ENCODE data around the gene FAM89B. TPM values are rescaled to one million over a fixed set of nuclear protein-coding genes. Genes with fewer than 3 reads are reported as not detected.

The FAM89B gene
- polyA plus RNA-seq, 2 donors: 27.9 to 36.5 TPM

- peaks cover 4 to 23% of the 10 kb centered on the region in 2 donors for H3K36me3 ChIP-seq (ENCODE audit: control insufficient read depth in 2 of 2, insufficient read depth in 2 of 2, low read length in 1 of 2)
- 78 to 91% methylated on average over 4 of the region's 4 CpGs for WGBS, 2 donors
These were observed 13.9 kb downstream of the FAM89B start for GRCh38 chr11:65586247-65586630.

DNA sequence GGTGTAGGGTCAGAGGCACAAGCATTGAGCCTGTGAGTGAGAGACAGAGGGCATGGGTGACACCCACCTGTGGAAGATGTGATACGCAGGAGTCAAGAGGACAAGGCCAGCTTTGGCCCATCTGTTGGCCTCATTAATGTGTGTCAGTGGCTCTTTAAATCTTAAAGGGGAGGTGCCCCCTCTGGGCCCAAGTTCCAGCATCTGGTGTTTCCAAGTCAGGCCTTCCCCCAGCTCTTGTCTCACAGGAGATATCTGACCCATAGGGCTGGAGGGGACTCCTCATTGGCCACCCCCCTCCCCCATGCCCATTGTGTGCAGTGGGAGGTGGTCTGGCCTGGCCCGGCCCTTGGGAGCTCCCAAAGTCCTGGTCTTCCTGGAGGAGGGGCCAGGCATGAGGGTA is 14.3 kb downstream of the FAM89B start:
- H3K27me3 ChIP-seq (ENCODE audit: control insufficient read depth in 1 of 2, insufficient read depth in 2 of 2, low read length in 2 of 2): no peaks in the 10 kb centered on the region
- peaks cover under 1 to 19% of the 10 kb centered on the region in 2 donors for H3K36me3 ChIP-seq (ENCODE audit: control insufficient read depth in 2 of 2, insufficient read depth in 2 of 2, low read length in 1 of 2)
- H3K27ac ChIP-seq (ENCODE audit: low read depth in 2 of 2, low read length in 1 of 2): peak overlapping the region in 1 of 2 donors; percentile 44
- peaks cover 6 to 18% of the 10 kb centered on the region in 2 donors for H3K4me1 ChIP-seq (ENCODE audit: control insufficient read depth in 2 of 2, insufficient read depth in 2 of 2, low read length in 1 of 2)
- H3K9me3 ChIP-seq (ENCODE audit: control insufficient read depth in 2 of 2, insufficient read depth in 1 of 2, low read depth in 1 of 2, low read length in 1 of 2): no peaks in the 10 kb centered on the region
- 74 to 83% methylated on average over 2 of the region's 2 CpGs for WGBS, 2 donors
- no peak overlapping the region for H3K4me3 ChIP-seq (ENCODE audit: low read depth in 1 of 2, low read length in 2 of 2)

More at GRCh38 chr11:65586247-65586630, 13.9 kb downstream of the FAM89B start:
- H3K27ac ChIP-seq (ENCODE audit: low read depth in 2 of 2, low read length in 1 of 2): peak overlapping the region in 1 of 2 donors; percentile 44
- H3K9me3 ChIP-seq (ENCODE audit: control insufficient read depth in 2 of 2, insufficient read depth in 1 of 2, low read depth in 1 of 2, low read length in 1 of 2): no peaks in the 10 kb centered on the region
- no peaks in the 10 kb centered on the region for H3K27me3 ChIP-seq (ENCODE audit: control insufficient read depth in 1 of 2, insufficient read depth in 2 of 2, low read length in 2 of 2)
- H3K4me3 ChIP-seq (ENCODE audit: low read depth in 1 of 2, low read length in 2 of 2): no peak overlapping the region
- peaks cover 6 to 18% of the 10 kb centered on the region in 2 donors for H3K4me1 ChIP-seq (ENCODE audit: control insufficient read depth in 2 of 2, insufficient read depth in 2 of 2, low read length in 1 of 2)

DNA sequence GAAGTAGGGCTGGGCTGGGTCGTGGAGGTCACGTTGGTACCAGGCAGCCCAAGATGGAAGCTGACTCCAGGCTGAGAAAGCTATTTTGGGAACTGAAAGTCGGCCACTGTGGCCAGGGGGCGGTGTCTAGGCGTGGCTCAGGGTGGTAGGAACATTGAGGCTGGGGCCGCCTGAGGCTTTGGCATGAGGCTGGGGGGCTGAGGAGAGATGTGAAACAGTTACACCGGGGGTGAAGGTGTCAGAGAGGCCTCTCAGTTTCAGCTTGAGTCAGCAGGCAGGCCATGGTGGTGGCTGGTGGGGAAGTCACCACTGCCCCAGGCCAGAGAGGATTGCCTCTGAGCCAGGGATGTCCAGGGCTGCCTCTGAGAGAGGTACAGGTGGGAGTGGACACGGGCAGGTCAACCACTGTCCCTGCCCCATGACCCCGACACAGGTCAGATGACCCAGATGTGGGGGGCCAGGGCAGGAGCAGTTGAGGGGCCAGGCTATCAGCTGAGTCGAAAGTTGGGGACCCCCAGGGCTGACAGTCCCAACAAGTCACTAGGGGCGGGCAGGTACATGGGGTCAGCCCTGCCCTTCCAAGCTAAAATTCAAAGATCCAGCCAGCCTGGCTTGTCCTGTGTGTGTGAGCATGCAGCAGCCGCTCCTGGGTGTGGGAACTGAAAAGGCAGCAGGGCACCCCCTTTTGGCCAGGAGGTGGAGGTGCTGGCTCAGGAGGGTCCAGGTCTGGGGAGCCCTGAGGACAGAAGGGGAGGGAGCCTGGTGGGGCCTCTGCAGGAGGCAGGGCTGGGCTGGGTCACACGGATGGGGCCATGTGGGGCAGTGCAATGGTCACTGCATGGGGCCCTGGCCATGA is 16.1 kb downstream of the FAM89B start:
- peaks cover 0 to 27% of the 10 kb centered on the region in 2 donors for H3K36me3 ChIP-seq (ENCODE audit: control insufficient read depth in 2 of 2, insufficient read depth in 2 of 2, low read length in 1 of 2)
- H3K4me3 ChIP-seq (ENCODE audit: low read depth in 1 of 2, low read length in 2 of 2): no peak overlapping the region
- peaks cover 6 to 32% of the 10 kb centered on the region in 2 donors for H3K4me1 ChIP-seq (ENCODE audit: control insufficient read depth in 2 of 2, insufficient read depth in 2 of 2, low read length in 1 of 2)
- H3K27me3 ChIP-seq (ENCODE audit: control insufficient read depth in 1 of 2, insufficient read depth in 2 of 2, low read length in 2 of 2): no peaks in the 10 kb centered on the region
- WGBS, 2 donors: 50 to 53% methylated on average over 13 of the region's 13 CpGs
- peak overlapping the region; percentile 67 to 75 for H3K27ac ChIP-seq (ENCODE audit: low read depth in 2 of 2, low read length in 1 of 2)
- H3K9me3 ChIP-seq (ENCODE audit: control insufficient read depth in 2 of 2, insufficient read depth in 1 of 2, low read depth in 1 of 2, low read length in 1 of 2): no peaks in the 10 kb centered on the region

- Histone ChIP-seq H3K27ac (ENCODE audit: low read depth in 2 of 2, low read length in 1 of 2) (peak overlapping the region in 1 of 2 donors; percentile 16), H3K27me3 (ENCODE audit: control insufficient read depth in 1 of 2, insufficient read depth in 2 of 2, low read length in 2 of 2) (no peaks in the 10 kb centered on the region)
These were observed 17.3 kb downstream of the FAM89B start for GRCh38 chr11:65589444-65590239.

GRCh38 chr11:65590240-65590738 is 18.0 kb downstream of the FAM89B start:
- H3K36me3 ChIP-seq (ENCODE audit: control insufficient read depth in 2 of 2, insufficient read depth in 2 of 2, low read length in 1 of 2): peaks cover 0 to 21% of the 10 kb centered on the region in 2 donors

More at GRCh38 chr11:65589444-65590239, 17.3 kb downstream of the FAM89B start:
- H3K4me3 ChIP-seq (ENCODE audit: low read depth in 1 of 2, low read length in 2 of 2): no peak overlapping the region
- no peaks in the 10 kb centered on the region for H3K9me3 ChIP-seq (ENCODE audit: control insufficient read depth in 2 of 2, insufficient read depth in 1 of 2, low read depth in 1 of 2, low read length in 1 of 2)
- 52 to 59% methylated on average over 8 to 9 of the region's 9 CpGs for WGBS, 2 donors
- peaks cover 0 to 24% of the 10 kb centered on the region in 2 donors for H3K36me3 ChIP-seq (ENCODE audit: control insufficient read depth in 2 of 2, insufficient read depth in 2 of 2, low read length in 1 of 2)
- peaks cover 9 to 33% of the 10 kb centered on the region in 2 donors for H3K4me1 ChIP-seq (ENCODE audit: control insufficient read depth in 2 of 2, insufficient read depth in 2 of 2, low read length in 1 of 2)

GRCh38 chr11:65591939-65592857 is 19.9 kb downstream of the FAM89B start:
- Histone ChIP-seq H3K27me3 (ENCODE audit: control insufficient read depth in 1 of 2, insufficient read depth in 2 of 2, low read length in 2 of 2) (no peaks in the 10 kb centered on the region), H3K4me3 (ENCODE audit: low read depth in 1 of 2, low read length in 2 of 2) (peak overlapping the region; percentile 15 to 26), H3K27ac (ENCODE audit: low read depth in 2 of 2, low read length in 1 of 2) (peak overlapping the region; percentile 69 to 79), H3K36me3 (ENCODE audit: control insufficient read depth in 2 of 2, insufficient read depth in 2 of 2, low read length in 1 of 2) (peaks cover 0 to 21% of the 10 kb centered on the region in 2 donors), H3K9me3 (ENCODE audit: control insufficient read depth in 2 of 2, insufficient read depth in 1 of 2, low read depth in 1 of 2, low read length in 1 of 2) (no peaks in the 10 kb centered on the region), H3K4me1 (ENCODE audit: control insufficient read depth in 2 of 2, insufficient read depth in 2 of 2, low read length in 1 of 2) (peaks cover 13 to 40% of the 10 kb centered on the region in 2 donors)
- 39 to 44% methylated on average over 103 to 106 of the region's 106 CpGs for WGBS, 2 donors

More at GRCh38 chr11:65590240-65590738, 18.0 kb downstream of the FAM89B start:
- Histone ChIP-seq H3K27me3 (ENCODE audit: control insufficient read depth in 1 of 2, insufficient read depth in 2 of 2, low read length in 2 of 2) (no peaks in the 10 kb centered on the region), H3K4me1 (ENCODE audit: control insufficient read depth in 2 of 2, insufficient read depth in 2 of 2, low read length in 1 of 2) (peaks cover 10 to 36% of the 10 kb centered on the region in 2 donors), H3K27ac (ENCODE audit: low read depth in 2 of 2, low read length in 1 of 2) (no peak overlapping the region), H3K4me3 (ENCODE audit: low read depth in 1 of 2, low read length in 2 of 2) (no peak overlapping the region), H3K9me3 (ENCODE audit: control insufficient read depth in 2 of 2, insufficient read depth in 1 of 2, low read depth in 1 of 2, low read length in 1 of 2) (no peaks in the 10 kb centered on the region)
- WGBS, 2 donors: 47 to 58% methylated on average over 8 of the region's 8 CpGs

- H3K4me1 ChIP-seq (ENCODE audit: control insufficient read depth in 2 of 2, insufficient read depth in 2 of 2, low read length in 1 of 2): peaks cover 13 to 38% of the 10 kb centered on the region in 2 donors
- H3K4me3 ChIP-seq (ENCODE audit: low read depth in 1 of 2, low read length in 2 of 2): no peak overlapping the region
- WGBS, 2 donors: 56 to 69% methylated on average over 22 of the region's 22 CpGs
- no peaks in the 10 kb centered on the region for H3K27me3 ChIP-seq (ENCODE audit: control insufficient read depth in 1 of 2, insufficient read depth in 2 of 2, low read length in 2 of 2)
- H3K36me3 ChIP-seq (ENCODE audit: control insufficient read depth in 2 of 2, insufficient read depth in 2 of 2, low read length in 1 of 2): peaks cover 5 to 26% of the 10 kb centered on the region in 2 donors
- H3K9me3 ChIP-seq (ENCODE audit: control insufficient read depth in 2 of 2, insufficient read depth in 1 of 2, low read depth in 1 of 2, low read length in 1 of 2): no peaks in the 10 kb centered on the region
- H3K27ac ChIP-seq (ENCODE audit: low read depth in 2 of 2, low read length in 1 of 2): peak overlapping the region; percentile 69 to 79
These were observed 20.6 kb downstream of the FAM89B start for GRCh38 chr11:65592858-65593517.

GRCh38 chr11:65593518-65594414 is 21.4 kb downstream of the FAM89B start:
- Histone ChIP-seq H3K9me3 (ENCODE audit: control insufficient read depth in 2 of 2, insufficient read depth in 1 of 2, low read depth in 1 of 2, low read length in 1 of 2) (no peaks in the 10 kb centered on the region), H3K4me3 (ENCODE audit: low read depth in 1 of 2, low read length in 2 of 2) (no peak overlapping the region), H3K4me1 (ENCODE audit: control insufficient read depth in 2 of 2, insufficient read depth in 2 of 2, low read length in 1 of 2) (peaks cover 10 to 32% of the 10 kb centered on the region in 2 donors), H3K36me3 (ENCODE audit: control insufficient read depth in 2 of 2, insufficient read depth in 2 of 2, low read length in 1 of 2) (peaks cover 12 to 33% of the 10 kb centered on the region in 2 donors), H3K27me3 (ENCODE audit: control insufficient read depth in 1 of 2, insufficient read depth in 2 of 2, low read length in 2 of 2) (no peaks in the 10 kb centered on the region), H3K27ac (ENCODE audit: low read depth in 2 of 2, low read length in 1 of 2) (peak overlapping the region; percentile 16 to 79)
- WGBS, 2 donors: 60 to 73% methylated on average over 26 of the region's 26 CpGs
